Osteocyte (in vitro differentiated cells): ENCODE data around the gene PNMA1. TPM values are rescaled to one million over a fixed set of nuclear protein-coding genes. Genes with fewer than 3 reads are reported as not detected.

Experiments used
- DNase-seq: peaks from one replicate; pipeline ENCODE4 v3.0.0; 2021; ENCODE audit warnings: mixed read lengths; ENCODE audit not compliant: unreplicated experiment; ENCODE audit errors: extremely low spot score
- H3K27ac Mint-ChIP-seq: one replicate; pipeline ENCODE4 v1.8.0; 2021; ENCODE audit warnings: mild to moderate bottlenecking, mixed read lengths; ENCODE audit not compliant: unreplicated experiment
- H3K27me3 Mint-ChIP-seq: one replicate; pipeline ENCODE4 v1.8.0; 2021; ENCODE audit warnings: mixed read lengths; ENCODE audit not compliant: unreplicated experiment
- H3K36me3 Mint-ChIP-seq: one replicate; pipeline ENCODE4 v1.8.0; 2021; ENCODE audit warnings: mixed read lengths; ENCODE audit not compliant: unreplicated experiment
- H3K4me1 Mint-ChIP-seq: one replicate; pipeline ENCODE4 v1.8.0; 2021; ENCODE audit warnings: mixed read lengths; ENCODE audit not compliant: unreplicated experiment
- H3K4me3 Mint-ChIP-seq: one replicate; pipeline ENCODE4 v1.8.0; 2021; ENCODE audit warnings: mild to moderate bottlenecking, moderate library complexity, mixed read lengths; ENCODE audit not compliant: unreplicated experiment
- H3K9me3 Mint-ChIP-seq: one replicate; pipeline ENCODE4 v1.8.0; 2021; ENCODE audit warnings: mixed read lengths; ENCODE audit not compliant: unreplicated experiment
- total RNA-seq: library from RNA; stranded (reverse); gene quantifications from 2 replicates; pipeline ENCODE4 v1.2.1, GENCODE V29; 2021
- TF ChIP-seq, protein P1 (sequence below): fragments of 200-600 bp; sonication (generic); IDR thresholded peaks from 2 replicates; pipeline ENCODE4 v1.5.0; 2021; ENCODE audit warnings: antibody characterized with exemption, mild to moderate bottlenecking, moderate library complexity

Gene PNMA1
- total RNA-seq, 1 donor from 2014 or later, result 81.4 TPM

- Mint-ChIP-seq H3K4me3 (no peak overlapping the region), H3K27me3 (no peaks in the 10 kb centered on the region), H3K27ac (peak overlapping the region; percentile 78), H3K4me1 (peaks cover 54% of the 10 kb centered on the region), H3K9me3 (no peaks in the 10 kb centered on the region), H3K36me3 (peaks cover 54% of the 10 kb centered on the region)
- TF ChIP-seq, protein P1, sequence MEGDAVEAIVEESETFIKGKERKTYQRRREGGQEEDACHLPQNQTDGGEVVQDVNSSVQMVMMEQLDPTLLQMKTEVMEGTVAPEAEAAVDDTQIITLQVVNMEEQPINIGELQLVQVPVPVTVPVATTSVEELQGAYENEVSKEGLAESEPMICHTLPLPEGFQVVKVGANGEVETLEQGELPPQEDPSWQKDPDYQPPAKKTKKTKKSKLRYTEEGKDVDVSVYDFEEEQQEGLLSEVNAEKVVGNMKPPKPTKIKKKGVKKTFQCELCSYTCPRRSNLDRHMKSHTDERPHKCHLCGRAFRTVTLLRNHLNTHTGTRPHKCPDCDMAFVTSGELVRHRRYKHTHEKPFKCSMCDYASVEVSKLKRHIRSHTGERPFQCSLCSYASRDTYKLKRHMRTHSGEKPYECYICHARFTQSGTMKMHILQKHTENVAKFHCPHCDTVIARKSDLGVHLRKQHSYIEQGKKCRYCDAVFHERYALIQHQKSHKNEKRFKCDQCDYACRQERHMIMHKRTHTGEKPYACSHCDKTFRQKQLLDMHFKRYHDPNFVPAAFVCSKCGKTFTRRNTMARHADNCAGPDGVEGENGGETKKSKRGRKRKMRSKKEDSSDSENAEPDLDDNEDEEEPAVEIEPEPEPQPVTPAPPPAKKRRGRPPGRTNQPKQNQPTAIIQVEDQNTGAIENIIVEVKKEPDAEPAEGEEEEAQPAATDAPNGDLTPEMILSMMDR, result no peak
- DNase-seq, result no peak
Measured at GRCh38 chr14:73719361-73719760, 5.2 kb upstream of the PNMA1 start.

DNA sequence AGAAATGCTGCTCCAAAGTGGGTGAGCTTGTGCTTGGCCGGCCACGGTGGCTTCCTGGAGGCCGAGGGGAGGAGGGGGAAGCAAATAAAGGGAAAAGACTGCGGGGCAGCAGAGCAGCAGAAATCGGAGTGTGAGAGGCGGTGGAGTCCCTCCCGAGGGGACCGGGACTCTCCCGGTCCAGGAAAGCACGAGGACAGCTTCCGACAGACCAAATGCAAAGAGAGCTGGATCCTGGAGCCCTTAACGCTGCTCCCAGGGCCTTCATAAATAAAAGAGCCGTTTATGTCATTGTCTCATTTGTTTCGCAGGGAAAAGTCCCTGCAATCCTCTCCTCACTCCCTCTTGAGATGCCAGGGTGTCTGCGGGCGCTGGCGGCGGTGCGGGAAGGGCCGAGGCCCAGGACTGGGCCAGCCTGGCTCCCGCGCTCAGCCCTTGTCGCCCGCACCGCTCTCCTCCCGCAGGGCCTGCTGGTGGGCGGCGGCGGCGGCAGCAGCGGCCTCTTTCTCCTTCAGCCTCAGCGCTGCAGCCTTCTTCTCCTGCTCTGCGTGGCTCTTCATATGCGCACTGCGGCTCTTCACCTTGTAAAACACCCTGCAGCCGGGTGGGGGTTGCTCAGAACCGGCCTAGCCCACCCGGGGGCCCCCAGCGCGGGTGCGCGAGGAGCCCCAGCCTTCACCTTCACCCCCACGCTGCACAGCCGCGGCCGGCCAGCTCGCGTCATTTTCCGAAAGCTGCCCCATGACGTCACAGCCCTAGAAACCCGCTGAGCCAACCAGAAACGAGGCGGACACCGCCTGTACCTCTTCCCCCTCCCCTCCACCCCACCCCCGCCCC, 4.5 kb upstream of the PNMA1 start:
- peaks cover 51% of the 10 kb centered on the region for H3K36me3 Mint-ChIP-seq
- H3K27ac Mint-ChIP-seq, result peak overlapping the region; percentile 79
- no peaks in the 10 kb centered on the region for H3K27me3 Mint-ChIP-seq
- TF ChIP-seq, protein P1, result no peak
- H3K9me3 Mint-ChIP-seq, result no peaks in the 10 kb centered on the region
- H3K4me3 Mint-ChIP-seq, result no peak overlapping the region
- H3K4me1 Mint-ChIP-seq, result peaks cover 47% of the 10 kb centered on the region
- DNase-seq, result no peak

DNA sequence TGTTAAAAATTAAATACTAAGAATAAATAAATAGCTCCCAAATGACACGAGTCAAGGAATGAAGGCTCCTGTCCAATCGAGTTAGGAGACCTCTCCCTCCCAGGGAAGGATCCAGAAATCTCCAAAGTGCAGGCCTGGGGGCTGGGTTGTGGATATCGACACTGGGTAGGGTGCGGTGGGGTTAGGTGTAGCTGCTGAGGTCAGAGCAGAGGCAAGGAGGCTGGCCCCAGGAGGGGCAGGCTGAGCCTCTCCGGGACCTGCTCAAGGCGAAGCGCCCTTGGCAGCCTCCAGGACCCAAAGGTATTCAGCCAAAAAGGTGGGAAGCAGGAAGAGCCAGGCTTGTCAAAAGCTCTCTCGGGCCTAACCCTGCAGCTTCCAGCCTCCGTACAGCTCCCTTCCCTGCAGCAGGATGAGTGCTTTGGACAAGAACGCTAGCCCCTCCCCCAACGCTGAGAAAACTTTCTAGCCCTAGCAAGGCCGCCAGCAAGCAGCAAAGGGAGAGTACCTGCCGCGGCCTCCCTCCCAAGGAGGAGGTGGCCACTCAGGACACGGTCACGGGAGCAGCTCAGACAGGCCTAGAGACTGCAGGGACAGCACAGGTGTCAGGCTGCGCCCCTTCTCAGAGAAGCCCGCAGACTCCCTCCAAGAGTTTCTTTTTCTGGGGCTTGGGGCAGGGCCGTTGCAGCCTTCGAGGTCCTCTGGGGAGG, 3.7 kb upstream of the PNMA1 start:
- Mint-ChIP-seq H3K27ac (peak overlapping the region; percentile 79), H3K36me3 (peaks cover 44% of the 10 kb centered on the region), H3K9me3 (no peaks in the 10 kb centered on the region), H3K27me3 (no peaks in the 10 kb centered on the region), H3K4me3 (no peak overlapping the region), H3K4me1 (peaks cover 44% of the 10 kb centered on the region)
- no peak for DNase-seq
- TF ChIP-seq, protein P1, result no peak

GRCh38 chr14:73717266-73717665, 3.1 kb upstream of the PNMA1 start:
- Mint-ChIP-seq H3K4me1 (peaks cover 45% of the 10 kb centered on the region), H3K27ac (peak overlapping the region; percentile 79), H3K27me3 (no peaks in the 10 kb centered on the region), H3K4me3 (no peak overlapping the region), H3K36me3 (peaks cover 38% of the 10 kb centered on the region), H3K9me3 (no peaks in the 10 kb centered on the region)
- no peak for DNase-seq
- TF ChIP-seq, protein P1, result no peak

- DNase-seq, result no peak
- Mint-ChIP-seq H3K27me3 (no peaks in the 10 kb centered on the region), H3K36me3 (peaks cover 28% of the 10 kb centered on the region), H3K27ac (peak overlapping the region; percentile 11), H3K9me3 (no peaks in the 10 kb centered on the region), H3K4me1 (peaks cover 47% of the 10 kb centered on the region), H3K4me3 (no peak overlapping the region)
- TF ChIP-seq, protein P1, result no peak
Measured at GRCh38 chr14:73715707-73716106, 1.5 kb upstream of the PNMA1 start.
